Suprapubic skin (tissue), 4 donors: ENCODE measurements around the gene NCAM2. TPM values are rescaled to one million over a fixed set of nuclear protein-coding genes. Genes with fewer than 3 reads are reported as not detected.

Experiments used
- DNase-seq, 2 donors: peaks; one replicate each; pipeline ENCODE4 v3.0.0-alpha.2; 2019; ENCODE audit warnings: low spot score in 2 of 2
- H3K27ac ChIP-seq: fragments of 200-600 bp; sonication (generic); one replicate; pipeline ENCODE4 v1.5.1; 2019
- H3K27me3 ChIP-seq: fragments of 200-600 bp; sonication (generic); one replicate; pipeline ENCODE4 v1.5.1; 2019
- H3K36me3 ChIP-seq: fragments of 200-600 bp; sonication (generic); one replicate; pipeline ENCODE4 v1.5.1; 2019
- H3K4me1 ChIP-seq: fragments of 200-600 bp; sonication (generic); one replicate; pipeline ENCODE4 v1.5.1; 2019
- H3K4me3 ChIP-seq: fragments of 200-600 bp; sonication (generic); one replicate; pipeline ENCODE4 v1.5.1; 2019; ENCODE audit warnings: mild to moderate bottlenecking
- H3K9me3 ChIP-seq: fragments of 200-600 bp; sonication (generic); one replicate; pipeline ENCODE4 v1.5.1; 2019
- EP300 ChIP-seq: sonication (generic); formaldehyde crosslinking; IDR thresholded peaks from one replicate; pipeline ENCODE4 v1.6.1; 2017; ENCODE audit warnings: antibody characterized with exemption
- POLR2A ChIP-seq, 2 donors: fragments of 450-650 bp; IDR thresholded peaks; one replicate each; pipeline ENCODE4 v1.6.1; 2017; ENCODE audit warnings: antibody characterized with exemption in 2 of 2, mild to moderate bottlenecking in 2 of 2, moderate library complexity in 2 of 2
- POLR2AphosphoS5 ChIP-seq, 3 donors: sonication (generic); formaldehyde crosslinking; IDR thresholded peaks; one replicate each; pipeline ENCODE4 v1.6.1; 2017; ENCODE audit warnings: antibody characterized with exemption in 3 of 3
- WGBS: methylation state at CpG from one replicate; pipeline ENCODE4 v1.1.5; 2018; 5-methylcytosine and 5-hydroxymethylcytosine counted together
- total RNA-seq, 4 donors: library from RNA; depleted of rRNA; stranded (reverse); fragments of >200 nt; gene quantifications; one replicate each; pipeline ENCODE4 v1.1.0, GENCODE V29; 2016
- TF ChIP-seq, protein P1 (sequence below), 2 donors: fragments of 200-600 bp in 1 of 2; fragments of 450-650 bp in 1 of 2; sonication (generic) in 1 of 2; IDR thresholded peaks; one replicate each; pipeline ENCODE4 v1.5.1; 2016 to 2019; ENCODE audit warnings: antibody characterized with exemption in 2 of 2, mild to moderate bottlenecking in 1 of 2, moderate library complexity in 1 of 2

Gene NCAM2
- total RNA-seq, 4 donors from 2014 or later: 0.25 to 1.0 (median 0.92) TPM

DNA sequence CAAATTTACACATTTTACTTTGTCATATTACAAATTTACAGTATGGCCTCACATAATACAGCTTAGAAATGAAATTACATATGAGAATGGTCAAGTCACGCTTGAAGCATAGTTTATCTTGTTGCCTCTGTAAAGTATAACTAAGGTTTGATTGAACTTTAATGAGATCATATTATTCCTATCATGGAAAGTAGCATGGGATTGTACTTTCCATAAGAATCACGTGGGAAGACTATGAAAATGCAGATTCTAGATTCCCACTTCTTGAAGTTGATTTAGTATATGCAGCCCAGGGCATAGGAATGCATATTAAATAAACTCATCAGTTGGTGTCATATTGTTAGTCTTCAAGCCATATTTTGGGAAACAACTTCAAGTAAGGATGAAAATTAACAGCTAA, 342.8 kb downstream of the NCAM2 start:
- H3K4me3 ChIP-seq: no peak overlapping the region
- H3K9me3 ChIP-seq: peaks cover 5% of the 10 kb centered on the region
- H3K4me1 ChIP-seq: no peaks in the 10 kb centered on the region
- no peaks in the 10 kb centered on the region for H3K36me3 ChIP-seq
- WGBS: 90% methylated on average over 2 of the region's 2 CpGs
- TF ChIP-seq, protein P1, sequence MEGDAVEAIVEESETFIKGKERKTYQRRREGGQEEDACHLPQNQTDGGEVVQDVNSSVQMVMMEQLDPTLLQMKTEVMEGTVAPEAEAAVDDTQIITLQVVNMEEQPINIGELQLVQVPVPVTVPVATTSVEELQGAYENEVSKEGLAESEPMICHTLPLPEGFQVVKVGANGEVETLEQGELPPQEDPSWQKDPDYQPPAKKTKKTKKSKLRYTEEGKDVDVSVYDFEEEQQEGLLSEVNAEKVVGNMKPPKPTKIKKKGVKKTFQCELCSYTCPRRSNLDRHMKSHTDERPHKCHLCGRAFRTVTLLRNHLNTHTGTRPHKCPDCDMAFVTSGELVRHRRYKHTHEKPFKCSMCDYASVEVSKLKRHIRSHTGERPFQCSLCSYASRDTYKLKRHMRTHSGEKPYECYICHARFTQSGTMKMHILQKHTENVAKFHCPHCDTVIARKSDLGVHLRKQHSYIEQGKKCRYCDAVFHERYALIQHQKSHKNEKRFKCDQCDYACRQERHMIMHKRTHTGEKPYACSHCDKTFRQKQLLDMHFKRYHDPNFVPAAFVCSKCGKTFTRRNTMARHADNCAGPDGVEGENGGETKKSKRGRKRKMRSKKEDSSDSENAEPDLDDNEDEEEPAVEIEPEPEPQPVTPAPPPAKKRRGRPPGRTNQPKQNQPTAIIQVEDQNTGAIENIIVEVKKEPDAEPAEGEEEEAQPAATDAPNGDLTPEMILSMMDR (IDR thresholded peaks at IDR 0.05): no peak
- no peak for TF ChIP-seq EP300
- TF ChIP-seq POLR2A (IDR thresholded peaks at IDR 0.05): no peak
- no peak for TF ChIP-seq POLR2AphosphoS5 (IDR thresholded peaks at IDR 0.05)
- no peak overlapping the region for H3K27ac ChIP-seq
- no peak for DNase-seq
- no peaks in the 10 kb centered on the region for H3K27me3 ChIP-seq

- WGBS: 94% methylated on average over 1 of the region's 1 CpG
- Histone ChIP-seq H3K9me3 (peaks cover 17% of the 10 kb centered on the region), H3K4me1 (no peaks in the 10 kb centered on the region), H3K27ac (no peak overlapping the region), H3K36me3 (no peaks in the 10 kb centered on the region), H3K4me3 (no peak overlapping the region), H3K27me3 (no peaks in the 10 kb centered on the region)
- TF ChIP-seq POLR2A (IDR thresholded peaks at IDR 0.05): no peak
- TF ChIP-seq POLR2AphosphoS5 (IDR thresholded peaks at IDR 0.05): no peak
- TF ChIP-seq, protein P1 (IDR thresholded peaks at IDR 0.05): no peak
- TF ChIP-seq EP300: no peak
- DNase-seq: no peak
These were observed 347.1 kb downstream of the NCAM2 start for GRCh38 chr21:21345296-21345695.

- peaks cover 17% of the 10 kb centered on the region for H3K9me3 ChIP-seq
- no peaks in the 10 kb centered on the region for H3K36me3 ChIP-seq
- no peak overlapping the region for H3K4me3 ChIP-seq
- no peak for DNase-seq
- no peaks in the 10 kb centered on the region for H3K4me1 ChIP-seq
- H3K27me3 ChIP-seq: no peaks in the 10 kb centered on the region
- no peak overlapping the region for H3K27ac ChIP-seq
- TF ChIP-seq, protein P1 (IDR thresholded peaks at IDR 0.05): no peak
- TF ChIP-seq EP300 (no peak), POLR2A (IDR thresholded peaks at IDR 0.05) (no peak), POLR2AphosphoS5 (IDR thresholded peaks at IDR 0.05) (no peak)
These were observed 347.7 kb downstream of the NCAM2 start for GRCh38 chr21:21345872-21346271.

- DNase-seq: no peak
- Histone ChIP-seq H3K27me3 (no peaks in the 10 kb centered on the region), H3K4me1 (no peaks in the 10 kb centered on the region), H3K9me3 (no peaks in the 10 kb centered on the region), H3K4me3 (no peak overlapping the region), H3K27ac (no peak overlapping the region), H3K36me3 (no peaks in the 10 kb centered on the region)
- TF ChIP-seq, protein P1 (IDR thresholded peaks at IDR 0.05): no peak
- TF ChIP-seq POLR2A (IDR thresholded peaks at IDR 0.05) (no peak), EP300 (no peak), POLR2AphosphoS5 (IDR thresholded peaks at IDR 0.05) (no peak)
These were observed 368.1 kb downstream of the NCAM2 start for GRCh38 chr21:21366277-21366676.

DNA sequence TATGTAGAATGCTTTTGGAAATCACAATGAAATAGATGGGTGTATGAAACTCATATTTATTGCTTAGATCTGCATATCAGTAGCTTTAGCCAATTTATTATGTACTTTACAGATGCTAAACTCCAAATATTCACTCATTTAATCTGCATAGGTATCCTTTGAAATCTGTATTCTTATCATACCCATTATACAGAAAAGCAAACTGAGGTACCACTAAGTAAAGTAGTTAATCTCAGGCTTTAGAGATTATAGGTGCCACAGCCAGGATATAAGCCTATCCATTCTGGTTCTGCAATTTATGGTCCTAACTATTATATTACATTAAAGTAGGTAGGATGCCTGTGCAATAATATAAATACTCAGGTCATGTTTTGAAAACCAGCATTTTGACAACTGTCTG, 369.4 kb downstream of the NCAM2 start:
- Histone ChIP-seq H3K4me3 (no peak overlapping the region), H3K27me3 (no peaks in the 10 kb centered on the region), H3K9me3 (no peaks in the 10 kb centered on the region), H3K27ac (no peak overlapping the region), H3K36me3 (no peaks in the 10 kb centered on the region), H3K4me1 (no peaks in the 10 kb centered on the region)
- no peak for TF ChIP-seq POLR2AphosphoS5 (IDR thresholded peaks at IDR 0.05)
- no peak for TF ChIP-seq EP300
- TF ChIP-seq, protein P1 (IDR thresholded peaks at IDR 0.05): no peak
- no peak for TF ChIP-seq POLR2A (IDR thresholded peaks at IDR 0.05)
- no peak for DNase-seq
